K562 (cell line): ENCODE results near the gene ST6GALNAC2. TPM values are rescaled to one million over a fixed set of nuclear protein-coding genes. Genes with fewer than 3 reads are reported as not detected.

Source experiments
- L3MBTL2 ChIP-seq: fragments of 450-650 bp; IDR thresholded peaks from 2 replicates; pipeline ENCODE4 v1.6.1; 2016; ENCODE audit warnings: mild to moderate bottlenecking, moderate library complexity
- MCM7 ChIP-seq, 2 experiments: fragments of 450-650 bp; IDR thresholded peaks; 2 replicates each; pipeline ENCODE4 v1.6.1; 2016 to 2018
- PCBP1 ChIP-seq: fragments of 200-400 bp; formaldehyde crosslinking; IDR thresholded peaks from 2 replicates; pipeline ENCODE4 v1.6.1; 2018; ENCODE audit warnings: mild to moderate bottlenecking, low read depth, low read length; ENCODE audit not compliant: poor library complexity, severe bottlenecking
- ZNF175 ChIP-seq: fragments of 200-800 bp; sonication (Bioruptor generic); IDR thresholded peaks from 2 replicates; pipeline ENCODE4 v1.6.1; 2016; ENCODE audit warnings: low read depth, mild to moderate bottlenecking, missing genetic modification characterization, missing compliant biosample characterization
- ZNF3 ChIP-seq: fragments of 250-450 bp; sonication (Bioruptor Pico); IDR thresholded peaks from 2 replicates; pipeline ENCODE4 v1.5.0; 2021; ENCODE audit warnings: mild to moderate bottlenecking, moderate library complexity
- ZNF436 ChIP-seq: fragments of 250-450, 450-650 bp; sonication (Bioruptor Pico); formaldehyde crosslinking; IDR thresholded peaks from 2 replicates; pipeline ENCODE4 v1.7.0; 2020; ENCODE audit warnings: mild to moderate bottlenecking
- ZNF583 ChIP-seq: fragments of 250-450 bp; sonication (Bioruptor Pico); IDR thresholded peaks from 2 replicates; pipeline ENCODE4 v1.4.0; 2020
- ZZZ3 ChIP-seq: fragments of 450-650 bp; IDR thresholded peaks from 2 replicates; pipeline ENCODE4 v1.6.1; 2016; ENCODE audit warnings: antibody characterized with exemption, mild to moderate bottlenecking, moderate library complexity
- polyA plus RNA-seq, 8 experiments: library from polyadenylated mRNA; depleted of rRNA in 4 of 8; stranded (reverse) in 5 of 8; unstranded in 3 of 8; fragments of >200 nt; fragmentation: Nextera tagmentation in 2 of 8; fragmentation: Illumina TruSeq in 1 of 8; extraction: Ambion mirVana in 2 of 8; extraction: Trizol in 1 of 8; gene quantifications; 2 replicates each; pipeline versions ENCODE4 v1.2.1 to v1.2.3, GENCODE V29; 2011 to 2014; ENCODE audit warnings: inconsistent platforms in 1 of 8, missing spikeins in 1 of 8
- total RNA-seq, 7 experiments: library from RNA; depleted of rRNA in 6 of 7; stranded (reverse); fragments of >200 nt in 6 of 7; fragmentation: Illumina TruSeq in 2 of 7; extraction: Trizol in 2 of 7; gene quantifications; 2 replicates each; pipeline versions ENCODE4 v1.2.1 to v1.2.3, GENCODE V29; 2011 to 2021; ENCODE audit warnings: low replicate concordance in 1 of 7
- TF ChIP-seq, protein P1 (sequence below): fragments of 450-650 bp; IDR thresholded peaks from 2 replicates; pipeline ENCODE4 v1.6.1; 2016; ENCODE audit warnings: mild to moderate bottlenecking, moderate library complexity
- TF ChIP-seq, protein P2 (sequence below): sonication (generic); formaldehyde crosslinking; IDR thresholded peaks from 2 replicates; pipeline ENCODE4 v1.8.0; 2022; ENCODE audit warnings: missing genetic modification reagents, mild to moderate bottlenecking, borderline replicate concordance
- TF ChIP-seq, protein P3 (sequence below): sonication (generic); formaldehyde crosslinking; IDR thresholded peaks from 2 replicates; pipeline ENCODE4 v1.8.1; 2022; ENCODE audit warnings: missing genetic modification reagents

The ST6GALNAC2 gene
- total and polyA plus RNA-seq, 9 of the 15 experiments (the other 6 are each of a cell fraction or from before 2014, with no cell fraction given), result 0.18 TPM; not detected in 8

DNA sequence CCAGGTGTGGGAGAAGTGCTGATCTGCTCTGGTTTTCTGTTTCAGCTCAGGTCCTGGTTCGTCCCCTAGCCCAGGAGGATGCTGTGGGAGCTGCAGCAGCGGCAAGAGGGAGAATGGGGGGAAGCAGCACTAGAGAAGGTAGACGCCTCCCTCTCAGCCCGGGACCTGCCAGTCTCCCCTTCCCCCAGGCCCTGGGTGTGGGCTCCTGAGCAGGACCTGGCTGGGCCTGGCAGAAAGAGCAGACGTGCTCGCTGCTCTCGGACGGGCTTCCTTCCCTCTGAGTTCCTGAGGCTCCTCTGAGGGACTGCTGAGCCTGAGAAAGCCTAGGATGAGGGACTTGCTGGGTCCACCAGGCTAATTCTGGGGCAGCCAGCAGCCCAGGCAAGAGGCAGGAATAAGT lies 42.7 kb downstream of the ST6GALNAC2 start (continued):
- TF ChIP-seq, protein P1, sequence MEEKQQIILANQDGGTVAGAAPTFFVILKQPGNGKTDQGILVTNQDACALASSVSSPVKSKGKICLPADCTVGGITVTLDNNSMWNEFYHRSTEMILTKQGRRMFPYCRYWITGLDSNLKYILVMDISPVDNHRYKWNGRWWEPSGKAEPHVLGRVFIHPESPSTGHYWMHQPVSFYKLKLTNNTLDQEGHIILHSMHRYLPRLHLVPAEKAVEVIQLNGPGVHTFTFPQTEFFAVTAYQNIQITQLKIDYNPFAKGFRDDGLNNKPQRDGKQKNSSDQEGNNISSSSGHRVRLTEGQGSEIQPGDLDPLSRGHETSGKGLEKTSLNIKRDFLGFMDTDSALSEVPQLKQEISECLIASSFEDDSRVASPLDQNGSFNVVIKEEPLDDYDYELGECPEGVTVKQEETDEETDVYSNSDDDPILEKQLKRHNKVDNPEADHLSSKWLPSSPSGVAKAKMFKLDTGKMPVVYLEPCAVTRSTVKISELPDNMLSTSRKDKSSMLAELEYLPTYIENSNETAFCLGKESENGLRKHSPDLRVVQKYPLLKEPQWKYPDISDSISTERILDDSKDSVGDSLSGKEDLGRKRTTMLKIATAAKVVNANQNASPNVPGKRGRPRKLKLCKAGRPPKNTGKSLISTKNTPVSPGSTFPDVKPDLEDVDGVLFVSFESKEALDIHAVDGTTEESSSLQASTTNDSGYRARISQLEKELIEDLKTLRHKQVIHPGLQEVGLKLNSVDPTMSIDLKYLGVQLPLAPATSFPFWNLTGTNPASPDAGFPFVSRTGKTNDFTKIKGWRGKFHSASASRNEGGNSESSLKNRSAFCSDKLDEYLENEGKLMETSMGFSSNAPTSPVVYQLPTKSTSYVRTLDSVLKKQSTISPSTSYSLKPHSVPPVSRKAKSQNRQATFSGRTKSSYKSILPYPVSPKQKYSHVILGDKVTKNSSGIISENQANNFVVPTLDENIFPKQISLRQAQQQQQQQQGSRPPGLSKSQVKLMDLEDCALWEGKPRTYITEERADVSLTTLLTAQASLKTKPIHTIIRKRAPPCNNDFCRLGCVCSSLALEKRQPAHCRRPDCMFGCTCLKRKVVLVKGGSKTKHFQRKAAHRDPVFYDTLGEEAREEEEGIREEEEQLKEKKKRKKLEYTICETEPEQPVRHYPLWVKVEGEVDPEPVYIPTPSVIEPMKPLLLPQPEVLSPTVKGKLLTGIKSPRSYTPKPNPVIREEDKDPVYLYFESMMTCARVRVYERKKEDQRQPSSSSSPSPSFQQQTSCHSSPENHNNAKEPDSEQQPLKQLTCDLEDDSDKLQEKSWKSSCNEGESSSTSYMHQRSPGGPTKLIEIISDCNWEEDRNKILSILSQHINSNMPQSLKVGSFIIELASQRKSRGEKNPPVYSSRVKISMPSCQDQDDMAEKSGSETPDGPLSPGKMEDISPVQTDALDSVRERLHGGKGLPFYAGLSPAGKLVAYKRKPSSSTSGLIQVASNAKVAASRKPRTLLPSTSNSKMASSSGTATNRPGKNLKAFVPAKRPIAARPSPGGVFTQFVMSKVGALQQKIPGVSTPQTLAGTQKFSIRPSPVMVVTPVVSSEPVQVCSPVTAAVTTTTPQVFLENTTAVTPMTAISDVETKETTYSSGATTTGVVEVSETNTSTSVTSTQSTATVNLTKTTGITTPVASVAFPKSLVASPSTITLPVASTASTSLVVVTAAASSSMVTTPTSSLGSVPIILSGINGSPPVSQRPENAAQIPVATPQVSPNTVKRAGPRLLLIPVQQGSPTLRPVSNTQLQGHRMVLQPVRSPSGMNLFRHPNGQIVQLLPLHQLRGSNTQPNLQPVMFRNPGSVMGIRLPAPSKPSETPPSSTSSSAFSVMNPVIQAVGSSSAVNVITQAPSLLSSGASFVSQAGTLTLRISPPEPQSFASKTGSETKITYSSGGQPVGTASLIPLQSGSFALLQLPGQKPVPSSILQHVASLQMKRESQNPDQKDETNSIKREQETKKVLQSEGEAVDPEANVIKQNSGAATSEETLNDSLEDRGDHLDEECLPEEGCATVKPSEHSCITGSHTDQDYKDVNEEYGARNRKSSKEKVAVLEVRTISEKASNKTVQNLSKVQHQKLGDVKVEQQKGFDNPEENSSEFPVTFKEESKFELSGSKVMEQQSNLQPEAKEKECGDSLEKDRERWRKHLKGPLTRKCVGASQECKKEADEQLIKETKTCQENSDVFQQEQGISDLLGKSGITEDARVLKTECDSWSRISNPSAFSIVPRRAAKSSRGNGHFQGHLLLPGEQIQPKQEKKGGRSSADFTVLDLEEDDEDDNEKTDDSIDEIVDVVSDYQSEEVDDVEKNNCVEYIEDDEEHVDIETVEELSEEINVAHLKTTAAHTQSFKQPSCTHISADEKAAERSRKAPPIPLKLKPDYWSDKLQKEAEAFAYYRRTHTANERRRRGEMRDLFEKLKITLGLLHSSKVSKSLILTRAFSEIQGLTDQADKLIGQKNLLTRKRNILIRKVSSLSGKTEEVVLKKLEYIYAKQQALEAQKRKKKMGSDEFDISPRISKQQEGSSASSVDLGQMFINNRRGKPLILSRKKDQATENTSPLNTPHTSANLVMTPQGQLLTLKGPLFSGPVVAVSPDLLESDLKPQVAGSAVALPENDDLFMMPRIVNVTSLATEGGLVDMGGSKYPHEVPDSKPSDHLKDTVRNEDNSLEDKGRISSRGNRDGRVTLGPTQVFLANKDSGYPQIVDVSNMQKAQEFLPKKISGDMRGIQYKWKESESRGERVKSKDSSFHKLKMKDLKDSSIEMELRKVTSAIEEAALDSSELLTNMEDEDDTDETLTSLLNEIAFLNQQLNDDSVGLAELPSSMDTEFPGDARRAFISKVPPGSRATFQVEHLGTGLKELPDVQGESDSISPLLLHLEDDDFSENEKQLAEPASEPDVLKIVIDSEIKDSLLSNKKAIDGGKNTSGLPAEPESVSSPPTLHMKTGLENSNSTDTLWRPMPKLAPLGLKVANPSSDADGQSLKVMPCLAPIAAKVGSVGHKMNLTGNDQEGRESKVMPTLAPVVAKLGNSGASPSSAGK, result no peak
- TF ChIP-seq ZNF583 (CRISPR knock-in tag), result no peak
- TF ChIP-seq ZZZ3, result no peak
- no peak for TF ChIP-seq MCM7 (IDR thresholded peaks at IDR 0.05)
- TF ChIP-seq L3MBTL2, result no peak
- no peak for TF ChIP-seq ZNF3 (CRISPR knock-in tag)
- TF ChIP-seq, protein P2, sequence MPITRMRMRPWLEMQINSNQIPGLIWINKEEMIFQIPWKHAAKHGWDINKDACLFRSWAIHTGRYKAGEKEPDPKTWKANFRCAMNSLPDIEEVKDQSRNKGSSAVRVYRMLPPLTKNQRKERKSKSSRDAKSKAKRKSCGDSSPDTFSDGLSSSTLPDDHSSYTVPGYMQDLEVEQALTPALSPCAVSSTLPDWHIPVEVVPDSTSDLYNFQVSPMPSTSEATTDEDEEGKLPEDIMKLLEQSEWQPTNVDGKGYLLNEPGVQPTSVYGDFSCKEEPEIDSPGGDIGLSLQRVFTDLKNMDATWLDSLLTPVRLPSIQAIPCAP (CRISPR knock-in tag), result no peak
- no peak for TF ChIP-seq ZNF175 (CRISPR knock-in tag)
- TF ChIP-seq, protein P3, sequence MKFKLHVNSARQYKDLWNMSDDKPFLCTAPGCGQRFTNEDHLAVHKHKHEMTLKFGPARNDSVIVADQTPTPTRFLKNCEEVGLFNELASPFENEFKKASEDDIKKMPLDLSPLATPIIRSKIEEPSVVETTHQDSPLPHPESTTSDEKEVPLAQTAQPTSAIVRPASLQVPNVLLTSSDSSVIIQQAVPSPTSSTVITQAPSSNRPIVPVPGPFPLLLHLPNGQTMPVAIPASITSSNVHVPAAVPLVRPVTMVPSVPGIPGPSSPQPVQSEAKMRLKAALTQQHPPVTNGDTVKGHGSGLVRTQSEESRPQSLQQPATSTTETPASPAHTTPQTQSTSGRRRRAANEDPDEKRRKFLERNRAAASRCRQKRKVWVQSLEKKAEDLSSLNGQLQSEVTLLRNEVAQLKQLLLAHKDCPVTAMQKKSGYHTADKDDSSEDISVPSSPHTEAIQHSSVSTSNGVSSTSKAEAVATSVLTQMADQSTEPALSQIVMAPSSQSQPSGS, result no peak
- no peak for TF ChIP-seq ZNF436 (CRISPR knock-in tag)
- TF ChIP-seq PCBP1, result no peak
